GM18502 (cell line): ENCODE results near the gene MBD6.
"Not testable (repeated sequence)": the region's sequence is repeated elsewhere in the genome, so short reads cannot be mapped to it uniquely, and the experiment has no call there.

Experiments used
- ATAC-seq: cut with Tn5 transposase; IDR thresholded peaks from one replicate; pipeline ENCODE4 v1.9.1; 2021; ENCODE audit warnings: mild to moderate bottlenecking; ENCODE audit not compliant: unreplicated experiment, poor library complexity

MBD6 gene

DNA sequence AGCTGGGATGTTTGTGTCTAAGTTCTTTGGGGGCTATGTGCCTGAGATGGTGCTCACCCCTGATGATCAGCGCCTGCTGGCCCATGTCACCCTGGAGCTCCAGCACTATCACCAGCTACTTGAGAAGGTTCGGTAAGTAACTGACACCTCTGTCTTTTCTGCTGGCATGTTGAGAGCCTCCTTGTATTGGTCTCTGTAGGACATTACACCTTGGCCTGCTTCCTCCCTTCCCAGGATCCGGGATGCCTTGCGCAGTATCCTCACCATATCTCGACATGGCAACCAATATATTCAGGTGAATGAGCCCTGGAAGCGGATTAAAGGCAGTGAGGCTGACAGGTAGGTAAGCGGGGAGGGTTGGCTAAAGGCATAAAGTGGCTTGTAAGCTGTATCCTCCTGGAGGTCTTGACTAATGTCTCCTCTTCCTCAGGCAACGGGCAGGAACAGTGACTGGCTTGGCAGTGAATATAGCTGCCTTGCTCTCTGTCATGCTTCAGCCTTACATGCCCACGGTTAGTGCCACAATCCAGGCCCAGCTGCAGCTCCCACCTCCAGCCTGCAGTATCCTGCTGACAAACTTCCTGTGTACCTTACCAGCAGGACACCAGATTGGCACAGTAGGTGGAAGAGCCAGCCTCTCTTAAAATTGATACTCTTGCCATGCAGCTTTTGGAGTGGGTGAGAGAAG lies 7.8 kb upstream of the MBD6 start:
- no peak for ATAC-seq

DNA sequence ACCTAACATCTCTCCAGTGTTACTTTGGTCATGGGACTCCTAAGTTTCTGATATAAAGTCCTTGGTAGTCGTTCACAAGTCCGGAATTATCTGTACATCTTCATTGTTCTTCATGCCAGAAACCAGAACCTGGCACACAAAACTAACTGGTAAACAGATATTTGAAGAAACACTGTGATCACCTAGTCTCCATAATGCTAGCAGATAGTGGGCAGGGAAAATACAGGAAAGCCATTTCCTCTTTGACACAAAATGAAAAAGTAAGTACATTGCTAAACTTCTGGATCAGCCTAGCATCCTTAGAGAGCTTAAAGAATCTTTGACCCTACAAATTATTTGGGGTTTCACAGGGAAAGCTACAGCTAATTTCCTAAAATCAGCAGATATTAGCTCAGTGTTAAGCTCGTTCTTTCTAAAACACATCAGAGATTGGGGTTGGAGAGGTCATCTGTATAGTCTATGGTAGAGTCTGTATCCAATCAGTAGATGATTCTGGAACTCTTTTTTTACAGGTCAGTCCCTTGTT lies 7.2 kb upstream of the MBD6 start:
- no peak for ATAC-seq

DNA sequence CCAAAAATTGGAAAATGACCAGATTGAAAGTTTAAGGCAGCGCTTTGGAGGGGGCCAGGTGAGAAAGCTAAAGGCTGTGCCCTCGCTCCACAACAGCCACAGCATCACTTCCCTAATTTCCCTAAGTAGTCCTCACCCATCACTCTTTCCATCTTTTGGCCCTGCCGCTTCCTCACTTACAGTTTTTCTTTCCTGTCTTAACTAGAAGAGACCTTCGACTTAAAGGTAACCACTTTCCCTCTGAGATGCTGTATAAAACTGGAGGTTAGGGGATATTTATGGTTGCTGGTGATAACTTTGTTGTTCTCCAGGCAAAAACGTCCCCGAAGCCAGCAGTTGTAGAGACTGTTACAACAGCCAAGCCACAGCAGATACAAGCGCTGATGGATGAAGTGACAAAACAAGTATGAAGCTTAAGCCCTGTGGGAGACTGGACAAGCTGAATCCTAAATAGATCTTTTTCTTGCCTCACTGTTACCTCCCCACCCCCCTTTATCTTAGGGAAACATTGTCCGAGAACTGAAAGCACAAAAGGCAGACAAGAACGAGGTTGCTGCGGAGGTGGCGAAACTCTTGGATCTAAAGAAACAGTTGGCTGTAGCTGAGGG lies 6.6 kb upstream of the MBD6 start:
- ATAC-seq, result no peak

DNA sequence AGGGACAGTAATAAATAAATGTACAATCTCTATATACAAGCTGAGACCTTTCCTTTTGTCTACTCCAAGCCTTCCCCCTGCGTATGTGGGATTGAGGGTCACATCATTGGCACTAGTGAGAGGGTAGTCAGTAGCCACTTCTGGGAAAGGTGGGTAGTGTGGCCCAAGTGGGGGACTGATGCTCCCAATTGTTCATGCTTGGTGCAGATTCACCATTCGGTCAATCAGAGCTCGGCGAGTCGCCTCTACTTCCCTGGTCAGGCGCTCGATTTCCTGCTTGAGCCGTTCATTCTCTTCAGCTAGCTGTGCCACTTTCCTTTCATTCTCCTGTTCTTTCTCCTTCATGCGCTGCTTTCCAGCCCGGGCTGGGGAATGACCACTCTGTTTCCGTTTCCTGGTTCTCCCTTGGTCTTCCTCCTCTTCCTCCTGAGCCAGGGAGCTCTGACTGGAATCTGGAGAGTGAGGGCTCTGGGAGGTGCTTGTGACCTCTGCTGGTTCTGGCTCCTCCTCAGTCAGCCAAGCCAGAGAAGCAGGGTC lies 5.9 kb upstream of the MBD6 start:
- no peak for ATAC-seq

DNA sequence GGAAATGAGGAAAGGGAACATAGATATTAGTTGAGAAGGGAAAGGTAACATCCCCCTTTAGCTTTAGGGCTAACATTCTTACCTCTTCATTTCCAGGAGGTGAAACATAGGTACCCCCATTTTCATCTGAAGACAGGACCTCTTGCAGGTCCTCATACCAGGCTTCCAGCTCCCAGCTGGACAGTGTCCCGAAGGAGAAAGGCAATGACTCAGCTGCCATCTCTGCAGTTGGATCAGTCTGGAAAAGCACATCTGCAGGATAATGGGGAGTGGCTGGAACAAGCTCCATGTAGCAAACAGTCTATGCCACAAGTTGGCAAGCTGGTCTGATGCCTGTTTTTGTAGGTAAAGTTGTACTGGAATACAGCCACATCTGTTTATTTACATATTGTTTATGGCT lies 5.4 kb upstream of the MBD6 start:
- no peak for ATAC-seq

DNA sequence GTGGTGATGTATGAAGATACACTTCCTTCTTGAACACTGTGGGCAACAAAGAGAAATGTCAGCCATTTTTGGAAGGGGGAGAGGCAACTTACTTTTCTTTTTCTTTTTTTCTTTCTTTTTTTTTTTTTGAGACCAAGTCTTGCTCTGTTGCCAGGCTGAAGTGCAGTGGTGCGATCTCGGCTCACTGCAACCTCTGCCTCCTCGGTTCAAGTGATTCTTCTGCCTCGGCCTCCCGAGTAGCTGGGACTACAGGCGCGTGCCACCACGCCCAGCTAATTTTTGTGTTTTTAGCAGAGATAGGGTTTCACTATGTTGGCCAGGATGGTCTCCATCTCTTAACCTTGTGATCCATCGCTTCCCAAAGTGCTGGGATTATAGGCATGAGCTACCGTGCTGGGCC lies 4.9 kb upstream of the MBD6 start:
- ATAC-seq, result not testable (repeated sequence)

DNA sequence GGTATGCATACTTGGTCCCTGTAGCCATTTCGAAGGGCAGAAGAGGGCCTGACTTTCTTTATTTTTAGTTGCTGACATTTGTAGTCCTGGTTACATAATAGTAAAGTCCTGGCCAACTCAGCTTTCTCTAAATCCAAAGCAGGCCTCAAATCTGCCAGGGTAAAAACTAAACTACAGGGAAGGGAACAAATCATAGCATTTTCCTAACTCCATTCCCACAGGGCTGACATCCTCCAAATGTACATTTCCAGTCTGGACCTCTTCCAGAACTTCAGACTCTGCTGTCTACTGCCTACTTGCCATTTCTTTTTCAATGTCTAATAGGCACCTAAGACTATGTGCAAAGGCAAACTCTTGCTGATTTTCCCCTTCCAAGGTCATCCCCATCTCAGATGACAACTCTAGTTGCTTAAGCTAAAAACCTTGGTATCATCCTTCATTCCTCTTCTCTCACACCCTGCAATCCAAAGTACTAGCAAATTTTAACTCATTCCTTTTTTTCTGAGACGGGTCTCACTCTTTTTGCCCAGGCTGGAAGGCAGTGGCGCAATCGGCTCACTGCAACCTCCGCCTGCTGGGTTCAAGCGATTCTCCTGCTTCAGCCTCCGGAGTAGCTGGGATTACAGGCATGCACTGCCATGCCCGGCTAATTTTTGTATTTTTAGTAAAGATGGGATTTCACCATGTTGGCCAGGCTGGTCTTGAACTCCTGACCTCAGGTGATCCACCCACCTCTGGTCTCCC lies 4.3 kb upstream of the MBD6 start:
- no peak for ATAC-seq

DNA sequence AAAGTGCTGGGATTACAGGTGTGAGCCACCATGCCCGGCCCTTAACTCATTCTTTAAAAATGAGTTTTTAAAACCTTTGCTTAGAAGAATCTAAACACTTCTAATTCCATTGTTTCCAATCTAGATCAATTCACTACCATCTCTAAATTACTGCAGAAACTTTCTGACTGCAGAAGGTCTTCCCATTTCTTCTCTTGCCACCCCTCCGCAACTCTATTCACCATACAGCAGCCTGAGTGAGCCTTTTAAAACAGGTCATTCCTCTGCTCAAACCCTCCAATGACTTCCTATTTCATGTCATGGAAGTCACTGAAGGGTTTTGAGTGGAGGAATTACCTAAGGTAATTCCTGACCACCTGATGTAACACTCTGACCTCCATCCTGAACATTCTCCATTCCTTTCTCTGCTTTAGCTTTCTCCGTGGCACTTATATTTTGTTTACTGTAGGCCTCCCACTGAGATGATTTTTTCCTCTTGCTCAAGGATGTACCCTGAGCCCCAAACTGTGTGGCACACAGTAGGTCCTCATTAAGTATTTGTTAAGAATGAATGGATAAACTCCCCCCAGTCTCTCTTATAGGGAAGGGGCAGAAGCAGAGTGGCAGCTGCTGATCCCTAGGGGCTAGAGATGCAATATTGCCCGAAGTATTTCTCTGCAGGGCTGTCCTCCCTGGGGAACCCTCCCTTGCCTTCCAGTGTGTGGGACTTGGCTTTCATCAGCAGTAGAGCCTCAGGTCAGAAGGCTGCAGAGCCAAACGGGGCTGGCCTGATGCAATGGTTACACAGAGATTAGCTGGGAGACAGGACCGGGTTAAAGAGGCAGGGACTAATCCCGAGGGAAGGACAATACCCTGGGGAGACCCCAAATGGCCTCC lies 3.5 kb upstream of the MBD6 start:
- no peak for ATAC-seq

DNA sequence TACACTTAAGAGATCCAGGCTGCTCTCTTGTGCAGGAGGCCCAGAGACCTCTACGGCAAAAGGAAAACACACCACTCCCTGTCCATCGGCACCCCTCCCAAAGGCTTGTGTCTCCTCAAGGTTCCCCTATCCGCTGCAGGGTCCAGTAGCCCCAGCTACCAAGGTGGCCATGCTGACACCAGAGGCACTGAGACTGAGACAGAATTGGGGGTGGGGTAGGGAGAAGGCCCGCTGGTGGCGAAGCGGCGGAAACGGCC lies 2.9 kb upstream of the MBD6 start:
- peak; percentile 1 for ATAC-seq

DNA sequence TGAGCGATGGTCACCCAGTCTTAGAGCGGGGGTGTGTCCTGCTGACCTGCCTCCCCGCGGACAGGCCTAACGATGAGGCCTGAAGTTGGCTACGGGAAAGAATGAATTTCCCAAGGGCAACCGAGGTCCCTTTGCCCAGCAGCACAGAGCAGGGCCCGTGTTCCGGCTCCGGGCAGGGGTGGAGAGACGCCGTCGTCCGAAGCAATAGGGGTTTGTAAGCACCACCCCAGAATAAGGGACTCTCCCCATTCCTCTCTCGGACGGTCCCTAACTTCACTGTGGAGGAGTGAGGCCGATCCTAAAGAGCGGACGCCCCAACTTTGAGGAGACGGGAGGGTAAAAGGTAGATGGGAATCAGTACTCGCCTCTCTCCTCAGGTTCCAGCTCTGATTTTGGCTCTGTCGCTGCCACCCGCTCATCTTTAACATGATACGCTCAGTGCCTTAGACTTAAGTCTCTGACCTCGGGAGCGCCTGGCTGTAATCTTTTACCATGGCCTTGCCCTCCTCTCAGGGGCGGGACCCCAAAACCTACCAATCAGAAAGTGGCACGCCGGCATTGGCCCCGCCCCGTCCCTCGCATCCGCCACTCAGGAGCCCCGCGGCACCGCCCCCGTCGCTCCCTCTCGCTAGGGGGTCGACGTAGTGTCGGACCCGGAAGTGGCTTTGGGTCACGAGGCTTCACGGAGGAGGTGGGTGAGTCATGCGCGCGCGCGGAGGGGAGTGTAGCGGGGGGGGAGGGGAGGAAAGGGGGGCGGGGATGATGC lies 2.4 kb upstream of the MBD6 start, which contains the start of gene DDIT3:
Gene DDIT3 (minus strand): TSS at position 462 of the 766 bp plus-strand sequence. CDS start 3,108 bp downstream, outside the sequence.
- ATAC-seq, result peak; percentile 74

DNA sequence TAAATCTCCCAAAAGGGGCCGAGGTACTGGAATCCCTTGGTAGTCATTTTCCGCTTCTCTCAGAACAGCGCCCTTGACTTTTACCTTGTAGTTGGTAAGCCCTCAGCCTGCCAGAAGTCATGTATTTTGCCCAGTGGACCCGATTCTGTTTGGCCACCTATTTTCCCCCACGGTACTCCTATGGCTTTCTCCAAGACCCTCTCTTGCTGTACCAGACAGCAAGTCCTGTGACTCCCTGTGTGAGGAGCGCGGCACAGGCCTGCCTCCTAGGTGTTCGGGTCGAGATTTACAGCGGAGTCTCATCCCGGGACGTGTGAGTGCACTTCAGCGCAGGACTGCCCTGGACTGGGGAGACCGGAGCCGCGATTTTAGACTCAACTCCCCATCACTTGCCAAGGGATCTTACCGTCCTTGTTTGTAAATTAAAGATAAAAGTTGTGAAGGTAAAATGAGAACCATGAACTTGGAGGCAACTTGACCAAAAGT lies 1.1 kb upstream of the MBD6 start:
- ATAC-seq, result no peak

DNA sequence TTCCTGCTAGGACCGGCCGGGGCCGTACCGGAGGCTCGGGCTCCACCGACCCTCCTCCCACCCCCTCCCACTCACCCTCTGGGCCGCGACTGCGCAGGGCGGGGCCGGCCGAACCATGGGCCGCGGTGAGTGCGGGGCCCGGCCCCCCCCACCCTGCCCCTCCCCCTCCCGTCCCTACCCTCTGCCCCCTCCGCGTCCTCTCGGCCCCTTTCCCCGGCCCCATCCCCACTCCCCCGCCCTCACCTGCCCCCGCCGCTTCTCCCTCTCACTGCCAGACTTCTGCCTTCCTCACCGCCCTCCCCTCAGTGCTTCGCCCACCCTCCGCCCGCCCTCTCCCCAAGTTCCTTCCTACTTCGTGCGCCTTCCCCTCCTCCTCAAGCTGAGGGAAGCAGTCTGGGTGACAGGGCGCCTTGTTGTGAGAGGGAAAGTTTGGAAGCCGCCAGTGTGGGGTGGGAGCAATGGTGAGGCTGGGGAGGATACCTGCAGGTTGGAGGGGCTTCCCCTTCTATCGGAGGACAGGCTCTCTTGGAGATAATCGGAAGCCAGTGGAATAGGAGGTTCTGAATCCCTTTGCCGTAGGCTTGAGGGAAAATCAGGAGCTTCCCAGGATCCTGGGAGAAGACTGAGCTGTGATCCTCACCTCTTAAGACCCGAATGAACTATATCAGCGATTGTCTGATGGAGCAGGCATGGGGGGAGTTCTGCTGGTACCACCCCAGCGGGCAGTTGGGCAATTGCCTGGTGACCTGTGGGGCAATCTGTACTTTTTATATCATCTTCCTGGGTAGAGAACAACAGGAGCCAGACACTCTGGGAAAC lies 472 bp downstream of the MBD6 start:
- no peak for ATAC-seq

DNA sequence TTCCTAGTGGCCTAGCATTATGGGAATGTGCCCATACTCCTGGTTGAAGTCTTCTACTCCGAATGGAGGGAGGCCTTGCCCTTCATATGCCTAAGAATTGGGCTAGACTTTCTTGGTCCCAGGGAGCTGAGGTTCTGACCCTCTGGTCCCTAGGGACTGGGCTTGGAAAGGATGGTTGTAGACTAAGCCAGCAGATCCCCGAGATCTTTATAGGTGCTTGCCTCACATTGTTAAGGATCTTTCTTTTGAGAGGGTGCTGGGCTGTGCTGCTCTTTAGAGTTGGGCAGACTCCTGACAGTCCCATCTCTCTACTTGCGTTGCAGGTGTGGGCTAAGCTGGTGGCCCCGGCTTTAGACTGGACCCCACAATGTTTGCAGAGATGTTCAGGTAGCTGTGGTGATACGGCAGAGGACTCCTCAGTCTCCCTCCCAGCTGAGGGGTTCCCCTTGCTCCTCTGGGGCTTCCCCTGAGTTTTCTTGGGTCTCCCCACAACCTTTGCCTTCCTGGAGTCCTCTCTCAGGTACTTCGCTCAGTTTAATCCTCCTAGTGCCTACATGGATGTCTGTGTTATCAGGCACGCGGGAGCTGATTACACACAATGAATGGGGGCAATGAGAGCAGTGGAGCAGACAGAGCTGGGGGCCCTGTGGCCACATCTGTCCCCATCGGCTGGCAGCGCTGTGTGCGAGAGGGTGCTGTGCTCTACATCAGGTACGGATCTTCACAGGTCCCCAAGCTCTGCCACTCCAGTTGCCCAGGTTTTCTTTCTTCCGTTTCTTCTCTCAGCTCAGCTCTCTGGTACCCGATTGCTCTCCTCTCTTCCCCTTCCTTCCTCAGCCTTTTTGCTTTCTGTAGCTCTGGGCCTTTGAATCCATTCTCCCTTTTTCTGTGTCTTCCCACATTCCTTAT lies 1.3 kb downstream of the MBD6 start:
- ATAC-seq, result no peak

DNA sequence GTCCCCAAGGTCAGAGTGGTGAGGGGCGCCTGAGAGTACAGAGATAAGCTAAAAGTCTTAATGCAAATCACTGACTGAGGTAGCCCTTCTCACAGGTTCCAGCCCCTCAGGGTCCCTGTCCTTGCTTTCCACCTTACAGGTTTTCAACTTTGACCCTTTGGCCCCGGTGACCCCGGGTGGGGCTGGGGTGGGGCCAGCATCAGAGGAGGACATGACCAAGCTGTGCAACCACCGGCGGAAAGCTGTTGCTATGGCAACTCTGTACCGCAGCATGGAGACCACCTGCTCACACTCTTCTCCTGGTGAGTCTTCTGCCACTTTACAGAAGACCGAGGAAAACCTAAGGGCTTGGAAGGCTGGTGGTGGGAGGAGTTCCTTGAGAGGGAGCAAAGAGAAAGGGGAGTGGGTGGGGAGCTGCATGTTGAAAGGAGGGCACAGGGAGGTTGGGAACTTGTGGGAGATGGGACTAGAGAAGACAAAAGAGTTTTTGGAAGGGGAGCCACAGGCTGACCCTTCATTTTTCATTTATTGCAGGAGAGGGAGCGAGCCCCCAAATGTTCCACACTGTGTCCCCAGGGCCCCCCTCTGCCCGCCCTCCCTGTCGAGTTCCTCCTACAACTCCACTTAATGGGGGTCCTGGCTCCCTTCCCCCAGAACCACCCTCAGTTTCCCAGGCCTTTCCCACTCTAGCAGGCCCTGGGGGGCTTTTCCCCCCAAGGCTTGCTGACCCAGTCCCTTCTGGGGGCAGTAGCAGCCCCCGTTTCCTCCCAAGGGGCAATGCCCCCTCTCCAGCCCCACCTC lies 2.4 kb downstream of the MBD6 start:
- no peak for ATAC-seq

DNA sequence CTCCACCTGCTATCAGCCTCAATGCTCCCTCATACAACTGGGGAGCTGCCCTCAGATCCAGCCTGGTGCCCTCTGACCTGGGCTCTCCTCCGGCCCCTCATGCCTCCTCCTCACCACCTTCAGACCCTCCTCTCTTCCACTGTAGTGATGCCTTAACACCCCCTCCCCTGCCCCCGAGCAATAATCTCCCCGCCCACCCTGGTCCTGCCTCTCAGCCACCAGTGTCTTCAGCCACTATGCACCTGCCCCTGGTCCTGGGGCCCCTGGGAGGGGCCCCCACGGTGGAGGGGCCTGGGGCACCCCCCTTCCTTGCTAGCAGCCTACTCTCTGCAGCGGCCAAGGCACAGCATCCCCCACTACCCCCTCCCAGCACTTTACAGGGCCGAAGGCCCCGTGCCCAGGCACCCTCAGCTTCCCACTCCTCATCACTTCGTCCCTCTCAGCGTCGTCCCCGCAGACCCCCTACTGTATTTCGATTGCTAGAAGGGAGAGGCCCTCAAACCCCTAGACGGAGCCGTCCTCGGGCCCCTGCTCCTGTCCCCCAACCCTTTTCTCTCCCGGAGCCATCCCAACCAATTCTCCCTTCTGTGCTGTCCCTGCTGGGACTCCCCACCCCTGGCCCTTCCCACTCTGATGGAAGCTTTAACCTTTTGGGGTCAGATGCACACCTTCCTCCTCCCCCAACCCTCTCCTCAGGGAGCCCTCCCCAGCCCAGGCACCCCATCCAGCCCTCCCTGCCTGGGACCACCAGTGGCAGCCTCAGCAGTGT lies 3.2 kb downstream of the MBD6 start:
- no peak for ATAC-seq

DNA sequence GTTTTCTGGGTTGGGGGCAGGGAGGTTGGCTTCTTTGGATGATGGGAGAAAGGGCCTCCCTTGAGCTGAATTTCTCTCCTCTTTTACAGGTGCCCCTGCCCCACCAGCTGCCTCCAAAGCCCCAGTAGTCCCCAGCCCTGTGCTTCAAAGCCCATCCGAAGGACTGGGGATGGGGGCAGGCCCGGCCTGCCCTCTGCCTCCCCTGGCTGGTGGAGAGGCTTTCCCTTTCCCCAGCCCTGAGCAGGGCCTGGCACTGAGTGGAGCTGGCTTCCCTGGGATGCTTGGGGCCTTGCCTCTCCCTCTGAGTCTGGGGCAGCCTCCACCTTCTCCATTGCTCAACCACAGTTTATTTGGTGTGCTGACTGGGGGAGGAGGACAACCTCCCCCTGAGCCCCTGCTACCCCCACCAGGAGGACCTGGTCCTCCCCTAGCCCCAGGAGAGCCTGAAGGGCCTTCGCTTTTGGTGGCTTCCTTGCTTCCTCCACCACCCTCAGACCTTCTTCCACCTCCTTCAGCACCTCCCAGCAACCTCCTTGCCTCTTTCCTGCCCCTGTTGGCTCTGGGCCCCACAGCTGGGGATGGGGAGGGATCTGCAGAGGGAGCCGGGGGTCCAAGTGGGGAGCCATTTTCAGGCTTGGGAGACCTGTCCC lies 4.0 kb downstream of the MBD6 start:
- ATAC-seq, result no peak
